HL-60 (cell line): ENCODE results near the gene PCSK2.

ENCODE experiments used
- CTCF ChIP-seq: IDR thresholded peaks from one replicate; pipeline ENCODE4 v1.5.1; 2011; ENCODE audit warnings: low read length, control low read depth, inconsistent platforms; ENCODE audit not compliant: insufficient read depth
- GABPA ChIP-seq: IDR thresholded peaks from 2 replicates; pipeline ENCODE4 v1.6.1; 2012; ENCODE audit warnings: low read depth
- POLR2AphosphoS5 ChIP-seq: IDR thresholded peaks from 2 replicates; pipeline ENCODE4 v1.6.1; 2012; ENCODE audit warnings: low read depth
- TF ChIP-seq, protein P1 (sequence below): IDR thresholded peaks from 2 replicates; pipeline ENCODE4 v1.6.1; 2012; ENCODE audit warnings: low read depth; ENCODE audit not compliant: insufficient replicate concordance

GRCh38 chr20:17430125-17430950, 203.5 kb downstream of the PCSK2 start:
- TF ChIP-seq CTCF (no peak), POLR2AphosphoS5 (no peak), GABPA (no peak)
- TF ChIP-seq, protein P1, sequence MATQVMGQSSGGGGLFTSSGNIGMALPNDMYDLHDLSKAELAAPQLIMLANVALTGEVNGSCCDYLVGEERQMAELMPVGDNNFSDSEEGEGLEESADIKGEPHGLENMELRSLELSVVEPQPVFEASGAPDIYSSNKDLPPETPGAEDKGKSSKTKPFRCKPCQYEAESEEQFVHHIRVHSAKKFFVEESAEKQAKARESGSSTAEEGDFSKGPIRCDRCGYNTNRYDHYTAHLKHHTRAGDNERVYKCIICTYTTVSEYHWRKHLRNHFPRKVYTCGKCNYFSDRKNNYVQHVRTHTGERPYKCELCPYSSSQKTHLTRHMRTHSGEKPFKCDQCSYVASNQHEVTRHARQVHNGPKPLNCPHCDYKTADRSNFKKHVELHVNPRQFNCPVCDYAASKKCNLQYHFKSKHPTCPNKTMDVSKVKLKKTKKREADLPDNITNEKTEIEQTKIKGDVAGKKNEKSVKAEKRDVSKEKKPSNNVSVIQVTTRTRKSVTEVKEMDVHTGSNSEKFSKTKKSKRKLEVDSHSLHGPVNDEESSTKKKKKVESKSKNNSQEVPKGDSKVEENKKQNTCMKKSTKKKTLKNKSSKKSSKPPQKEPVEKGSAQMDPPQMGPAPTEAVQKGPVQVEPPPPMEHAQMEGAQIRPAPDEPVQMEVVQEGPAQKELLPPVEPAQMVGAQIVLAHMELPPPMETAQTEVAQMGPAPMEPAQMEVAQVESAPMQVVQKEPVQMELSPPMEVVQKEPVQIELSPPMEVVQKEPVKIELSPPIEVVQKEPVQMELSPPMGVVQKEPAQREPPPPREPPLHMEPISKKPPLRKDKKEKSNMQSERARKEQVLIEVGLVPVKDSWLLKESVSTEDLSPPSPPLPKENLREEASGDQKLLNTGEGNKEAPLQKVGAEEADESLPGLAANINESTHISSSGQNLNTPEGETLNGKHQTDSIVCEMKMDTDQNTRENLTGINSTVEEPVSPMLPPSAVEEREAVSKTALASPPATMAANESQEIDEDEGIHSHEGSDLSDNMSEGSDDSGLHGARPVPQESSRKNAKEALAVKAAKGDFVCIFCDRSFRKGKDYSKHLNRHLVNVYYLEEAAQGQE: no peak
